Hematopoietic multipotent progenitor cell (in vitro differentiated cells): ENCODE results near the gene LRRC4C. TPM values are rescaled to one million over a fixed set of nuclear protein-coding genes. Genes with fewer than 3 reads are reported as not detected.

ENCODE experiments used
- DNase-seq, 3 donors: peaks; one replicate each; pipeline ENCODE4 v3.0.0-alpha.2; 2011 to 2015; ENCODE audit warnings: low read depth in 2 of 3, low spot score in 2 of 3
- total RNA-seq: library from RNA; depleted of rRNA; stranded (reverse); fragments of >200 nt; gene quantifications from one replicate; pipeline ENCODE4 v1.2.3, GENCODE V29; 2012

The LRRC4C gene
- total RNA-seq, result 1.9 TPM

- no peak for DNase-seq
These were observed at the start of gene LRRC4C for GRCh38 chr11:41459465-41460401. Gene LRRC4C, minus strand, starts transcription at chr11:41459652.

GRCh38 chr11:41508121-41508520 is 48.7 kb upstream of the LRRC4C start:
- DNase-seq, result no peak

- DNase-seq, result no peak
These were observed 40.0 kb upstream of the LRRC4C start for GRCh38 chr11:41499429-41499828.

GRCh38 chr11:41498726-41499125 is 39.3 kb upstream of the LRRC4C start:
- no peak for DNase-seq

GRCh38 chr11:41497974-41498373 is 38.5 kb upstream of the LRRC4C start:
- no peak for DNase-seq

- DNase-seq, result no peak
These were observed 35.3 kb upstream of the LRRC4C start for GRCh38 chr11:41494716-41495115.

- no peak for DNase-seq
These were observed 27.0 kb upstream of the LRRC4C start for GRCh38 chr11:41486424-41486823.

- DNase-seq, result no peak
These were observed 24.5 kb upstream of the LRRC4C start for GRCh38 chr11:41483956-41484355.

GRCh38 chr11:41479179-41479578 is 19.7 kb upstream of the LRRC4C start:
- no peak for DNase-seq

- DNase-seq, result peak in 2 of 3 donors; percentile 4 to 21
These were observed 1.7 kb upstream of the LRRC4C start for GRCh38 chr11:41461057-41461681.

GRCh38 chr11:41458641-41459040 is 811 bp downstream of the LRRC4C start:
- DNase-seq, result no peak

GRCh38 chr11:41458154-41458553 is 1.3 kb downstream of the LRRC4C start:
- DNase-seq, result no peak

GRCh38 chr11:41457216-41458014 is 2.0 kb downstream of the LRRC4C start:
- DNase-seq, result no peak

- no peak for DNase-seq
These were observed 3.2 kb downstream of the LRRC4C start for GRCh38 chr11:41456269-41456668.

GRCh38 chr11:41451011-41451410 is 8.4 kb downstream of the LRRC4C start:
- no peak for DNase-seq

- no peak for DNase-seq
These were observed 9.9 kb downstream of the LRRC4C start for GRCh38 chr11:41449483-41450050.

GRCh38 chr11:41446566-41446965 is 12.9 kb downstream of the LRRC4C start:
- DNase-seq, result no peak

- no peak for DNase-seq
These were observed 13.3 kb downstream of the LRRC4C start for GRCh38 chr11:41446107-41446506.

- DNase-seq, result no peak
These were observed 22.4 kb downstream of the LRRC4C start for GRCh38 chr11:41437006-41437490.

GRCh38 chr11:41435531-41435930 is 23.9 kb downstream of the LRRC4C start:
- no peak for DNase-seq

GRCh38 chr11:41431784-41432183 is 27.7 kb downstream of the LRRC4C start:
- no peak for DNase-seq
